SH-SY5Y (cell line): ENCODE results near the gene C2CD4C.

Experiments used
- GATA2 ChIP-seq: IDR thresholded peaks from 2 replicates; pipeline ENCODE4 v1.6.1; 2011; ENCODE audit warnings: mild to moderate bottlenecking, low read depth, low read length
- GATA3 ChIP-seq: IDR thresholded peaks from 2 replicates; pipeline ENCODE4 v1.6.1; 2011; ENCODE audit warnings: low read depth, mild to moderate bottlenecking, low read length, moderate library complexity

DNA sequence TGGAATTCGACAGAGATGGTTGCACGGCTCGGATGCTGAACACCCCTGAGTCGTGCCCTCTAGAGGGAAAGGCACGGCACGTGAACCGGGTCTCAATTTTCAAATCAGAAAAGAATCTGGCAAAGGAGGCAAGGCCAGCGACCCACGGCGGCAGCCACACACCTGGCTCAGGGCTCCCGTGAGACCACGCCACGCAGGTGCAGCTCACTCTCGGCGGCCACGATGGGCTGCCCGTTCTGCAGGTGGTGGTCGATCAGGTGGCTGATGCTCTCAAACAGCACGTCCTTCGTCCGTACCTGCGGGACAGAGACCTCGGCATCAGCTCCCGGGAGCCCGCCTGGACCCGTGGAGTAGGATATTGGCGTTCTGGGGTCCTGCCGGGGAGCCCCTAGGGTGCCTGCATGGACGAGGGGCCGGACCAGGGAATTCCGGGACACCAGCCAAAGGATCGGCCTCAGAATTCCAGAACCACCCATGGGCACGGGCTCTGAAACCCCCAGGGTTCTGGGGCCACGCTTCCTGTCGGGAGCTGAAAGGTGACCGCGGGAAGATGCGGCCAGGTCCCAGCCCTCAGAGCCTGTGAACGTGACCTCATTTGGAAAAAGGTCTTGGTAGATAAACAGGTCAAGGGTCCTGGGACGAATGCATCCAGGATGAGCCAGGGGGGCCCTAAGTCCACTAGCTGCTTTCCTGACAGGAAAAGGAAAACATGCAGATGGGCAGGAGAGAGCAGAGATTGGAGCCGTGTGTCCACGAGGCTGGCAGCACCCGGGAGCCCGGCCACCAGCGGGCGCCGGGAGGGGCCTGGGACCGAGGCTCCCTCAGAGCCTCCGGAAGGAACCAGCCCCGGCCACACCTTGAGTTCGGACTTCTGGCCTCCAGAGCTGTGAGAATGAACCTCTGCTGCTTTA is 10.1 kb upstream of the C2CD4C start:
- no peak for TF ChIP-seq GATA2
- TF ChIP-seq GATA3: no peak
